Neural progenitor cell (in vitro differentiated cells): Measurements from ENCODE around the gene ABCA7. TPM values are rescaled to one million over a fixed set of nuclear protein-coding genes. Genes with fewer than 3 reads are reported as not detected.

ENCODE experiments used
- DNase-seq: peaks from one replicate; pipeline ENCODE4 v3.0.0-alpha.2; 2016; ENCODE audit warnings: low spot score
- H2AFZ ChIP-seq: fragments of 200-600 bp; sonication (generic); replicated peaks from 2 replicates; pipeline ENCODE4 v1.6.1; 2016; ENCODE audit warnings: antibody characterized with exemption
- H3F3A ChIP-seq: fragments of 200-600 bp; sonication (generic); 2 replicates; pipeline ENCODE4 v1.6.1; 2016; ENCODE audit warnings: antibody characterized with exemption, low read depth
- H3K27ac ChIP-seq: fragments of 200-600 bp; sonication (generic); 2 replicates; pipeline ENCODE4 v1.5.1; 2016; ENCODE audit warnings: mild to moderate bottlenecking
- H3K27me3 ChIP-seq: fragments of 200-600 bp; sonication (generic); 2 replicates; pipeline ENCODE4 v1.6.1; 2016; ENCODE audit warnings: mild to moderate bottlenecking, moderate library complexity
- H3K36me3 ChIP-seq: fragments of 200-600 bp; sonication (generic); 2 replicates; pipeline ENCODE4 v1.5.1; 2016
- H3K4me1 ChIP-seq: fragments of 200-600 bp; sonication (generic); 2 replicates; pipeline ENCODE4 v1.6.1; 2016; ENCODE audit warnings: mixed run types
- H3K4me2 ChIP-seq: fragments of 200-600 bp; sonication (generic); 2 replicates; pipeline ENCODE4 v1.6.1; 2016
- H3K4me3 ChIP-seq: fragments of 200-600 bp; sonication (generic); 2 replicates; pipeline ENCODE4 v1.5.1; 2016
- H3K79me2 ChIP-seq: fragments of 200-600 bp; sonication (generic); 2 replicates; pipeline ENCODE4 v1.6.1; 2016; ENCODE audit warnings: low read depth
- H3K9ac ChIP-seq: fragments of 200-600 bp; sonication (generic); 2 replicates; pipeline ENCODE4 v1.6.1; 2016
- H3K9me3 ChIP-seq: fragments of 200-600 bp; sonication (generic); 2 replicates; pipeline ENCODE4 v1.5.1; 2016; ENCODE audit warnings: low read depth
- H4K20me1 ChIP-seq: fragments of 200-600 bp; sonication (generic); 2 replicates; pipeline ENCODE4 v1.6.1; 2016; ENCODE audit warnings: low read depth
- H3K27ac Mint-ChIP-seq: 3 replicates; pipeline ENCODE4 v1.8.0; 2021; ENCODE audit warnings: mixed read lengths
- H3K27me3 Mint-ChIP-seq: 2 replicates; pipeline ENCODE4 v1.8.0; 2022; ENCODE audit warnings: low read depth, mild to moderate bottlenecking, inconsistent platforms, moderate library complexity, mixed read lengths; ENCODE audit not compliant: insufficient read depth
- H3K36me3 Mint-ChIP-seq: 3 replicates; pipeline ENCODE4 v1.8.0; 2021; ENCODE audit warnings: mixed read lengths
- H3K4me1 Mint-ChIP-seq: 3 replicates; pipeline ENCODE4 v1.8.0; 2021; ENCODE audit warnings: mixed read lengths
- H3K4me3 Mint-ChIP-seq: 3 replicates; pipeline ENCODE4 v1.8.0; 2021; ENCODE audit warnings: mild to moderate bottlenecking, moderate library complexity, mixed read lengths
- H3K9me3 Mint-ChIP-seq: 3 replicates; pipeline ENCODE4 v1.8.0; 2020; ENCODE audit warnings: mixed read lengths
- CTCF ChIP-seq: fragments of 200-600 bp; sonication (generic); IDR thresholded peaks from 2 replicates; pipeline ENCODE4 v1.5.1; 2017; ENCODE audit warnings: antibody characterized with exemption, mild to moderate bottlenecking
- EZH2 ChIP-seq: fragments of 200-600 bp; sonication (generic); IDR thresholded peaks from 2 replicates; pipeline ENCODE4 v1.6.1; 2017; ENCODE audit warnings: antibody characterized with exemption, mild to moderate bottlenecking, moderate library complexity
- EZH2phosphoT487 ChIP-seq: fragments of 200-600 bp; sonication (generic); IDR thresholded peaks from 2 replicates; pipeline ENCODE4 v1.6.1; 2017; ENCODE audit warnings: antibody characterized with exemption
- total RNA-seq: library from RNA; depleted of rRNA; stranded (reverse); fragments of >200 nt; gene quantifications from 2 replicates; pipeline ENCODE4 v1.2.3, GENCODE V29; 2015; ENCODE audit warnings: low replicate concordance

ABCA7 gene
- total RNA-seq, 1 donor from 2014 or later, result 1.4 TPM

- H3F3A ChIP-seq, result peaks cover 4% of the 10 kb centered on the region
- H3K27me3 ChIP-seq, result no peaks in the 10 kb centered on the region
- peaks cover 63% of the 10 kb centered on the region for H4K20me1 ChIP-seq
- no peak overlapping the region for H3K9ac ChIP-seq
- H3K4me1 ChIP-seq, result peaks cover 21% of the 10 kb centered on the region
- no peaks in the 10 kb centered on the region for H3K9me3 ChIP-seq
- DNase-seq, result no peak
- H3K79me2 ChIP-seq, result peaks cover 61% of the 10 kb centered on the region
- H3K9me3 Mint-ChIP-seq, result no peaks in the 10 kb centered on the region
- peaks cover 33% of the 10 kb centered on the region for H3K4me1 Mint-ChIP-seq
- no peak overlapping the region for H3K4me3 Mint-ChIP-seq
- no peak for TF ChIP-seq EZH2phosphoT487
- no peak for TF ChIP-seq CTCF
- no peak for TF ChIP-seq EZH2
- no peaks in the 10 kb centered on the region for H3K36me3 ChIP-seq
- H3K27ac Mint-ChIP-seq, result no peak overlapping the region
- no peak overlapping the region for H3K4me3 ChIP-seq
- H3K27me3 Mint-ChIP-seq, result no peaks in the 10 kb centered on the region
- H2AFZ ChIP-seq, result no peak overlapping the region
- H3K36me3 Mint-ChIP-seq, result no peaks in the 10 kb centered on the region
- no peak overlapping the region for H3K27ac ChIP-seq
- H3K4me2 ChIP-seq, result peak overlapping the region; percentile 55
Measured at GRCh38 chr19:1015061-1015781, 24.7 kb upstream of the ABCA7 start.

- Mint-ChIP-seq H3K27me3 (no peaks in the 10 kb centered on the region), H3K27ac (no peak overlapping the region), H3K9me3 (no peaks in the 10 kb centered on the region), H3K4me1 (peaks cover 33% of the 10 kb centered on the region), H3K36me3 (no peaks in the 10 kb centered on the region), H3K4me3 (peak overlapping the region; percentile 46)
- H3K27ac ChIP-seq, result no peak overlapping the region
- H4K20me1 ChIP-seq, result peaks cover 67% of the 10 kb centered on the region
- peak overlapping the region; percentile 55 for H3K4me2 ChIP-seq
- peaks cover 21% of the 10 kb centered on the region for H3K4me1 ChIP-seq
- H3K4me3 ChIP-seq, result no peak overlapping the region
- H3K9me3 ChIP-seq, result no peaks in the 10 kb centered on the region
- H3K36me3 ChIP-seq, result no peaks in the 10 kb centered on the region
- no peak overlapping the region for H2AFZ ChIP-seq
- TF ChIP-seq EZH2phosphoT487 (no peak), CTCF (no peak), EZH2 (no peak)
- H3K9ac ChIP-seq, result peak overlapping the region; percentile 19
- peaks cover 67% of the 10 kb centered on the region for H3K79me2 ChIP-seq
- H3K27me3 ChIP-seq, result no peaks in the 10 kb centered on the region
- H3F3A ChIP-seq, result peaks cover 4% of the 10 kb centered on the region
- peak; percentile 42 for DNase-seq
Measured at GRCh38 chr19:1015782-1016646, 23.9 kb upstream of the ABCA7 start.

GRCh38 chr19:1016647-1017114 is 23.2 kb upstream of the ABCA7 start:
- TF ChIP-seq EZH2, result no peak
- TF ChIP-seq CTCF, result no peak
- no peak for TF ChIP-seq EZH2phosphoT487
- Mint-ChIP-seq H3K36me3 (no peaks in the 10 kb centered on the region), H3K4me1 (peaks cover 39% of the 10 kb centered on the region), H3K4me3 (peak overlapping the region; percentile 27), H3K9me3 (no peaks in the 10 kb centered on the region), H3K27ac (peak overlapping the region; percentile 53), H3K27me3 (peaks cover 6% of the 10 kb centered on the region)
- Histone ChIP-seq H3F3A (peaks cover 8% of the 10 kb centered on the region), H3K79me2 (peaks cover 67% of the 10 kb centered on the region), H3K4me3 (no peak overlapping the region), H3K36me3 (no peaks in the 10 kb centered on the region), H3K9me3 (no peaks in the 10 kb centered on the region), H3K4me1 (peaks cover 21% of the 10 kb centered on the region), H2AFZ (no peak overlapping the region), H3K4me2 (peak overlapping the region; percentile 55), H4K20me1 (peaks cover 67% of the 10 kb centered on the region), H3K9ac (peak overlapping the region; percentile 19), H3K27ac (no peak overlapping the region), H3K27me3 (no peaks in the 10 kb centered on the region)
- no peak for DNase-seq
